A673 (cell line): Measurements from ENCODE around the gene CCDC69. TPM values are rescaled to one million over a fixed set of nuclear protein-coding genes. Genes with fewer than 3 reads are reported as not detected.

ENCODE experiments used
- BruUV-seq: library from RNA; stranded (reverse); fragments of 400-500 nt; replicated peaks from 2 replicates; lab custom pipeline; 2021; lab: Mats Ljungman, UMichigan
- CTCF ChIA-PET: fragments of 300-600 bp; sonication (Branson Sonifier 250); formaldehyde crosslinking; loops from one replicate; lab custom pipeline; 2022; ENCODE audit warnings: antibody characterized with exemption; lab: Charles Lee
- POLR2A ChIA-PET: fragments of 300-600 bp; sonication (Branson Sonifier 250); formaldehyde crosslinking; loops from one replicate; lab custom pipeline; 2022; ENCODE audit warnings: antibody characterized with exemption; ENCODE audit not compliant: low non-redundant PET; lab: Charles Lee
- DNase-seq: peaks from one replicate; pipeline ENCODE4 v3.0.0-alpha.2; 2015; ENCODE audit warnings: low spot score
- H3K27ac ChIP-seq: fragments of 200-600 bp; sonication (generic); 2 replicates; pipeline ENCODE4 v1.5.1; 2016; ENCODE audit warnings: mixed run types, low read depth, mild to moderate bottlenecking, mixed read lengths, antibody characterized with exemption, low read length; ENCODE audit not compliant: poor library complexity, severe bottlenecking
- H3K27me3 ChIP-seq: fragments of 200-600 bp; sonication (generic); replicated peaks from 2 replicates; pipeline ENCODE4 v1.6.1; 2017; ENCODE audit warnings: mixed run types, low read depth, mild to moderate bottlenecking, mixed read lengths, antibody characterized with exemption, low read length; ENCODE audit not compliant: insufficient read depth, poor library complexity
- H3K36me3 ChIP-seq: fragments of 200-600 bp; sonication (generic); 2 replicates; pipeline ENCODE4 v1.6.1; 2016; ENCODE audit warnings: mixed run types, mild to moderate bottlenecking, mixed read lengths, antibody characterized with exemption, low read length; ENCODE audit not compliant: insufficient read depth, poor library complexity, severe bottlenecking
- H3K4me1 ChIP-seq: fragments of 200-600 bp; sonication (generic); 2 replicates; pipeline ENCODE4 v1.6.1; 2017; ENCODE audit warnings: mixed run types, mild to moderate bottlenecking, mixed read lengths, antibody characterized with exemption, low read length; ENCODE audit not compliant: insufficient read depth, poor library complexity, severe bottlenecking
- H3K4me3 ChIP-seq: fragments of 200-600 bp; sonication (generic); 2 replicates; pipeline ENCODE4 v1.5.1; 2016; ENCODE audit warnings: low read depth, mixed run types, mild to moderate bottlenecking, mixed read lengths, low read length; ENCODE audit not compliant: poor library complexity, severe bottlenecking
- H3K9me3 ChIP-seq: fragments of 200-600 bp; sonication (generic); 2 replicates; pipeline ENCODE4 v1.6.1; 2016; ENCODE audit warnings: mixed run types, low read depth, mild to moderate bottlenecking, mixed read lengths, antibody characterized with exemption, low read length; ENCODE audit not compliant: poor library complexity, severe bottlenecking
- EZH2 ChIP-seq: fragments of 200-600 bp; sonication (generic); IDR thresholded peaks from 2 replicates; pipeline ENCODE4 v1.6.1; 2017; ENCODE audit warnings: borderline replicate concordance, low read depth, mild to moderate bottlenecking, mixed read lengths, antibody characterized with exemption, low read length; ENCODE audit not compliant: poor library complexity, severe bottlenecking
- intact Hi-C: fragments of 100-400 bp; cut with micrococcal nuclease; formaldehyde crosslinking; loops from one replicate; pipeline ENCODE4 v1.10.0; 2022; ENCODE audit not compliant: unreplicated experiment
- total RNA-seq: library from RNA; stranded (reverse); gene quantifications from 2 replicates; pipeline ENCODE4 v1.2.3, GENCODE V29; 2021
- TF ChIP-seq, protein P1 (sequence below): fragments of 300-800, 200-600 bp; sonication (generic); conservative IDR thresholded peaks from 2 replicates; pipeline ENCODE4 v1.5.1; 2017; ENCODE audit warnings: low read depth, mild to moderate bottlenecking, antibody characterized with exemption, low read length, moderate library complexity, mixed read lengths

The CCDC69 gene
- total RNA-seq, 1 experiment from 2014 or later = not detected

DNA sequence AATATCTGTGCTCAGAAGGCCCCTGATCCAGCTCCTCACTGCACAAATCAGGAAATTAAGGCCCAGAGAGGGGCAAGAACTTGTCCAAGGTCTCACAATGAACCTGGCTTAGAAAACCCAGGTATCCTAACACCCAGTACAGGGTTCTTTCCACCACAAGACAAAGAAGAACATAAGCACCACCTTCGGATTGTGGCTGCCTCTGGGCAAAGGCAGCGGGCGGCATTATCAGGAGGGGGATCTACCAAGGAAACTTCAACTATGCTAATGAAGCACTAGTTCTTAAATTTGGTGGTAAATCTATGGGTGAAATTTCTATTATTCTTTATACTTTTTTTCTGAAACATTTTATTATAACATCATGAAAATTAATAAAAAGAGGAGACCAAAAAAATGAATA is 84.2 kb downstream of the CCDC69 start:
- Histone ChIP-seq H3K27ac (no peak overlapping the region), H3K4me1 (no peaks in the 10 kb centered on the region), H3K4me3 (no peak overlapping the region), H3K9me3 (no peaks in the 10 kb centered on the region), H3K36me3 (peaks cover 50% of the 10 kb centered on the region), H3K27me3 (no peaks in the 10 kb centered on the region)
- no peak for TF ChIP-seq EZH2
- TF ChIP-seq, protein P1, sequence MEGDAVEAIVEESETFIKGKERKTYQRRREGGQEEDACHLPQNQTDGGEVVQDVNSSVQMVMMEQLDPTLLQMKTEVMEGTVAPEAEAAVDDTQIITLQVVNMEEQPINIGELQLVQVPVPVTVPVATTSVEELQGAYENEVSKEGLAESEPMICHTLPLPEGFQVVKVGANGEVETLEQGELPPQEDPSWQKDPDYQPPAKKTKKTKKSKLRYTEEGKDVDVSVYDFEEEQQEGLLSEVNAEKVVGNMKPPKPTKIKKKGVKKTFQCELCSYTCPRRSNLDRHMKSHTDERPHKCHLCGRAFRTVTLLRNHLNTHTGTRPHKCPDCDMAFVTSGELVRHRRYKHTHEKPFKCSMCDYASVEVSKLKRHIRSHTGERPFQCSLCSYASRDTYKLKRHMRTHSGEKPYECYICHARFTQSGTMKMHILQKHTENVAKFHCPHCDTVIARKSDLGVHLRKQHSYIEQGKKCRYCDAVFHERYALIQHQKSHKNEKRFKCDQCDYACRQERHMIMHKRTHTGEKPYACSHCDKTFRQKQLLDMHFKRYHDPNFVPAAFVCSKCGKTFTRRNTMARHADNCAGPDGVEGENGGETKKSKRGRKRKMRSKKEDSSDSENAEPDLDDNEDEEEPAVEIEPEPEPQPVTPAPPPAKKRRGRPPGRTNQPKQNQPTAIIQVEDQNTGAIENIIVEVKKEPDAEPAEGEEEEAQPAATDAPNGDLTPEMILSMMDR = no peak
- intact Hi-C loops = no loop called here
- DNase-seq = no peak
- ChIA-PET POLR2A (no interaction called here), CTCF (no interaction called here)
- no TSS peak for BruUV-seq

DNA sequence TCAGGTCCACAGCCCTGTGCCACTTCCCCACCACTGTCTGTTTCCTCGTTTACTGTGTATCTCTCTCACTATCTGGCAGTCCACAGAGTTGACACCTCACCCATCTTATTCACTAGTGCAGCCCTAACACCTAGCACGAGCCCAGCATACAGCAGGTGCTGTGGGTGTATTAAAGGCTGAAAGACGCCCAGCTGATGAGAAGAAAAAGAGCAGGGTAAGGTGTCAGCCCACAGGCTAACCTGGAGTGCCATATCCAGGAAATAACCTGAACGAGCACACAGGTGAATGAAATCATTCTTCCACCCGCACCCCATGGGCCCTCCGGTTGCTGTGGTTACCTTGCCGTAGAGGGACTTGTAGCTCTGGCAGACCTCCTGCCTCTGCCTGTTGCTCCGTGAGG is 84.9 kb downstream of the CCDC69 start:
- Histone ChIP-seq H3K4me1 (no peaks in the 10 kb centered on the region), H3K27ac (no peak overlapping the region), H3K9me3 (no peaks in the 10 kb centered on the region), H3K27me3 (no peaks in the 10 kb centered on the region), H3K36me3 (peaks cover 56% of the 10 kb centered on the region), H3K4me3 (no peak overlapping the region)
- no peak for DNase-seq
- ChIA-PET CTCF (no interaction called here), POLR2A (no interaction called here)
- no peak for TF ChIP-seq EZH2
- TF ChIP-seq, protein P1 = no peak
- no TSS peak for BruUV-seq
- intact Hi-C loops = no loop called here

DNA sequence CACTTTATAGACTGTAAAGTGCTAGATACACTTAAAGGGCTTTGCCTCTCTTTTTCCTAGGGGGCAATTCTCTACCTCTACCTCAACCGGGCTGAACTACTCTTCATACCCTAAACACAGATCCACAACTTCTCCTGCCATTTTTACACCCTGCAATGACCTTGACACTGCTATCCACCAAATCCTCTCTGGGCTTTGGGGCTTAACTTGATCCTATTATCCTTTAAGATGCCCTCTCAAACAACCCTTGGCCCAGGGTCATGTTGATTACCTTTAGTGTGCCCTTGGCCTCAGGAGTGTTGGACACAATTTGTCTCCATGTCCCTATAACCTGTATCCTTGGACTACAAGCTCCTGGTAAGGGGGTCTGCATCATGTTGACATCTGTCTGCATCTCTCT is 85.8 kb downstream of the CCDC69 start:
- H3K27me3 ChIP-seq = no peaks in the 10 kb centered on the region
- no peak overlapping the region for H3K4me3 ChIP-seq
- no peak for DNase-seq
- H3K9me3 ChIP-seq = no peaks in the 10 kb centered on the region
- ChIA-PET POLR2A (no interaction called here), CTCF (no interaction called here)
- no peaks in the 10 kb centered on the region for H3K4me1 ChIP-seq
- intact Hi-C loops = no loop called here
- H3K36me3 ChIP-seq = peaks cover 64% of the 10 kb centered on the region
- TF ChIP-seq EZH2 = no peak
- TF ChIP-seq, protein P1 = no peak
- no peak overlapping the region for H3K27ac ChIP-seq
- BruUV-seq = no TSS peak
